Right lobe of liver (tissue), 6 donors: ENCODE data around the gene KATNAL1. TPM values are rescaled to one million over a fixed set of nuclear protein-coding genes. Genes with fewer than 3 reads are reported as not detected.

Source experiments
- ATAC-seq, 4 donors: fragments of 200-7000 bp; cut with Tn5 transposase; one replicate each; pipeline ENCODE4 v1.9.1; 2020; ENCODE audit warnings: mild to moderate bottlenecking in 4 of 4, moderate library complexity in 4 of 4
- DNase-seq, 3 donors: peaks; one replicate each; pipeline ENCODE4 v3.0.0-alpha.2; 2020
- H3K27ac ChIP-seq, 3 donors: fragments of 200-600 bp; one replicate each; pipeline ENCODE4 v1.8.0; 2022
- H3K27me3 ChIP-seq, 2 donors: fragments of 200-600 bp; one replicate each; pipeline ENCODE4 v1.8.0; 2022
- H3K36me3 ChIP-seq, 4 donors: fragments of 200-600 bp; sonication (generic) in 1 of 4; one replicate each; pipeline versions ENCODE4 v1.5.1 to v1.8.0; 2017 to 2022; ENCODE audit warnings: control low read depth in 1 of 4
- H3K4me1 ChIP-seq, 4 donors: fragments of 200-600 bp; sonication (generic) in 1 of 4; one replicate each; pipeline versions ENCODE4 v1.5.1 to v1.8.0; 2017 to 2022; ENCODE audit warnings: control low read depth in 1 of 4
- H3K4me3 ChIP-seq, 3 donors: fragments of 200-600 bp; one replicate each; pipeline ENCODE4 v1.8.0; 2022
- H3K9me3 ChIP-seq, 4 donors: fragments of 200-600 bp; sonication (generic) in 1 of 4; one replicate each; pipeline versions ENCODE4 v1.5.1 to v1.8.0; 2017 to 2022; ENCODE audit warnings: control low read depth in 1 of 4
- CTCF ChIP-seq, 4 donors: fragments of 200-600 bp in 3 of 4; fragments of 450-650 bp in 1 of 4; IDR thresholded peaks; one replicate each; pipeline versions ENCODE4 v1.5.1 to v1.8.0; 2016 to 2022; ENCODE audit warnings: antibody characterized with exemption in 4 of 4, mild to moderate bottlenecking in 2 of 4
- POLR2A ChIP-seq: fragments of 450-650 bp; IDR thresholded peaks from one replicate; pipeline ENCODE4 v1.6.1; 2017; ENCODE audit warnings: antibody characterized with exemption, mild to moderate bottlenecking
- WGBS: methylation state at CpG from one replicate; pipeline ENCODE4 v1.1.6; 2018; ENCODE audit warnings: low coverage, low lambda C conversion rate; ENCODE audit not compliant: insufficient coverage; ENCODE audit errors: missing lambda C conversion rate; 5-methylcytosine and 5-hydroxymethylcytosine counted together
- intact Hi-C, 2 donors: fragments of 100-400 bp; cut with DNase I; formaldehyde crosslinking; loops; one replicate each; pipeline versions ENCODE4 v1.11.2 to v1.14.1; 2022
- total RNA-seq, 6 experiments: library from RNA; depleted of rRNA in 2 of 6; stranded (reverse); fragments of >200 nt in 2 of 6; fragmentation: NEBNext Ultra II Directional in 3 of 6; extraction: Animal tissue kit (Norgen Biotek cat#: 25700) in 3 of 6; gene quantifications; one replicate each; pipeline versions ENCODE4 v1.1.0 to v1.2.4, GENCODE V29; 2016 to 2023
- donor health status: DM: no; HTN: yes; CAD: no.
- donor health status: DM: no; HTN: no; CAD: no.
- donor health status: DM: no; HTN: no; CAD: no.
- donor health status: DM: no; HTN: yes; CAD: no.
- donor health status: DM: no; HTN: yes; CAD: no.

Gene KATNAL1
- total RNA-seq, 6 experiments from 2014 or later: 6.3 to 10.0 (median 9.3) TPM

GRCh38 chr13:30186634-30187415, 120.5 kb downstream of the KATNAL1 start:
- H3K4me3 ChIP-seq: no peak overlapping the region
- intact Hi-C loops: no loop called here
- WGBS: 68% methylated on average over 10 of the region's 10 CpGs
- no peaks in the 10 kb centered on the region for H3K36me3 ChIP-seq
- H3K9me3 ChIP-seq: no peaks in the 10 kb centered on the region
- ATAC-seq (no peak), DNase-seq (no peak)
- H3K4me1 ChIP-seq: no peaks in the 10 kb centered on the region
- H3K27ac ChIP-seq: no peak overlapping the region
- no peak for TF ChIP-seq POLR2A
- no peak for TF ChIP-seq CTCF (IDR thresholded peaks at IDR 0.05)
- H3K27me3 ChIP-seq: no peaks in the 10 kb centered on the region

DNA sequence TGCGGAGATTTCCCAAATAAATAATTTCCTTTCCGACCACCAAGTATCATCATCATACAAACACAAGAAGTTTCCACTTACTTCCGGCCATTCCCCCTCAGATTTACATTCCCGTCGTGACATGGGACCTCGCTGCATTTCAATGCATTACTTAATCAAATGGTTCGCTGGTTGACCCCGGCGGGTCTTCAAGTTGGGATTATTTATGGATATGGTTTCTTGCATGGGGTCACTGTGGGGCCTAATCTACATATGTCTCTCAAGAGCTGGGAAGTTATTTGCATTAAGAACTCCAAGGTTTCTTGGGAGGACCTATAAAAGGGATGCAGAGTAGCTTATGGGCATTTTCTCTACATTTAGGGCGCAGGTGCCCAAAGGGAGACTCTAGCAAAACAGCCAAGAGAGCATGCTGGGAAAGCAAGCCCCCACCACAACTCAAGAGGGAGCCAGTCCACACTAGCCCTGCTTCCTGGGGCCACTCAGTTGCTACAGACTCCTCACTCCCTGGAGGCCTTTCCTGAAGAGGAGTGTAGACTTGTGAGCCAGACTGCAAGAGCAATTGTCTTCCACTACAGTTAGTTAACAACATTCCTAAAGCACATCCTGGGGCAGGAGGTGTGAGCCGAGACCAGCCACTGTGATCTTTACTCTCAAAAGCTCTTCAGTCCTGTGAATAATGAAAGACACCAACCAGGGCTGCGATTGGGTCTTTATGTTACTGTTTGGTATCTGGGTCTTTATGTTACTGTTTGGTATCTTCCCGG, 125.3 kb downstream of the KATNAL1 start:
- Histone ChIP-seq H3K9me3 (no peaks in the 10 kb centered on the region), H3K36me3 (no peaks in the 10 kb centered on the region), H3K27ac (no peak overlapping the region), H3K27me3 (no peaks in the 10 kb centered on the region), H3K4me3 (no peak overlapping the region), H3K4me1 (no peaks in the 10 kb centered on the region)
- no peak for DNase-seq
- intact Hi-C loops: no loop called here
- no peak for ATAC-seq
- TF ChIP-seq CTCF (IDR thresholded peaks at IDR 0.05): no peak
- TF ChIP-seq POLR2A: no peak
- WGBS: 87% methylated on average over 11 of the region's 13 CpGs

GRCh38 chr13:30179597-30180276, 127.6 kb downstream of the KATNAL1 start:
- Histone ChIP-seq H3K36me3 (no peaks in the 10 kb centered on the region), H3K4me3 (no peak overlapping the region), H3K27me3 (no peaks in the 10 kb centered on the region), H3K4me1 (no peaks in the 10 kb centered on the region), H3K9me3 (no peaks in the 10 kb centered on the region), H3K27ac (no peak overlapping the region)
- no peak for DNase-seq
- intact Hi-C loops: no loop called here
- WGBS: 75% methylated on average over 2 of the region's 2 CpGs
- ATAC-seq: no peak
- TF ChIP-seq POLR2A (no peak), CTCF (IDR thresholded peaks at IDR 0.05) (no peak)

DNA sequence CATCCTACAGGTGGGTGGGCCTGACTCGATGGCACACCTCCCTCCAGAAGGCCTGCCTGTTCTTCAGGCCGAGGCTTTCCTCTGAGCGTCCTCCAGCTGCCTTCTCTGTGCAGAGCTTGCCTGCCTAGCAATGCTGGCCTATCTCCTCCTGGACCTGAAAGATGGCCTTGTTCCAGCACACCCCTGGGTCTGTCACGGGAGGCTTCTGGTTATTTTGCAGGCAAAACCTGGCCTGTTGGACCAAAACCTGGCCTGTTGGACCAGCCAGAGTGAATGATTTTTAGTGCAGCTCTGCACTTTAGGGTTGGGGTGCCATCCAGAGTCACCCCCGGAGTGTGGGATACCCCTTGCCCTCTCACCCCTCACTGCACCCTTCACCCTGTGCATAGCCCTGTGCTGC, 128.4 kb downstream of the KATNAL1 start:
- H3K36me3 ChIP-seq: no peaks in the 10 kb centered on the region
- ATAC-seq: no peak
- H3K27me3 ChIP-seq: no peaks in the 10 kb centered on the region
- intact Hi-C loops: no loop called here
- H3K4me1 ChIP-seq: no peaks in the 10 kb centered on the region
- H3K27ac ChIP-seq: no peak overlapping the region
- no peaks in the 10 kb centered on the region for H3K9me3 ChIP-seq
- DNase-seq: no peak
- WGBS: 80% methylated on average over 2 of the region's 5 CpGs
- TF ChIP-seq CTCF (IDR thresholded peaks at IDR 0.05) (no peak), POLR2A (no peak)
- no peak overlapping the region for H3K4me3 ChIP-seq
